RWPE1 (cell line): ENCODE results near the gene SLMAP.

Experiments used
- CTCF ChIA-PET: fragments of 350-600 bp; sonication (Branson Sonifier 250); formaldehyde crosslinking; extraction: SDS; loops from one replicate; lab custom pipeline; 2021; lab: Yijun Ruan, JAX
- POLR2A ChIA-PET: fragments of 400-600 bp; formaldehyde crosslinking; extraction: SDS; loops from one replicate; lab custom pipeline; 2020; ENCODE audit warnings: antibody characterized with exemption; ENCODE audit not compliant: low non-redundant PET; lab: Yijun Ruan, JAX
- DNase-seq: peaks from one replicate; pipeline ENCODE4 v3.0.0; 2012; ENCODE audit warnings: low spot score
- H3K27ac ChIP-seq: fragments of 450-650 bp; 2 replicates; pipeline ENCODE4 v1.5.1; 2017
- TF ChIP-seq, protein P1 (sequence below): fragments of 450-650 bp; conservative IDR thresholded peaks from 2 replicates; pipeline ENCODE4 v1.5.1; 2017; ENCODE audit warnings: low read depth, mild to moderate bottlenecking

Gene SLMAP

DNA sequence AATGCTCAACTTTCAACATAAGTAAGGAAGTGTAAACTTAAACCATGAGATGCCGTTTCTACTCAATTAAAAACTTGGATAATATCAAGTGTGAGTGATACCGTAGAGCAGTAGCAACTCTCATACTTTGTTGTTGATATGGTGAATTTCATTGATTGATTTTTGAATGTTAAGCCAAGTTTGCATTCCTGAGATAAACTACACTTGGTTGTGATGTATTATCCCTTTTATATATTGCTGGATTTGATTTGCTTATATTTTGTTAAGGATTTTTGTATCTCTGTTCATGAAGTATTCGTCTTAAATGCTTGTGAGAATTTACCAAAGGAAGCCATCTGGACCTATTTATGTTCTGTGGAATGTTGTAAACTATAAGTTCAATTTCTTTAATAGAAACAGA is 21.7 kb downstream of the SLMAP start:
- H3K27ac ChIP-seq: no peak overlapping the region
- TF ChIP-seq, protein P1, sequence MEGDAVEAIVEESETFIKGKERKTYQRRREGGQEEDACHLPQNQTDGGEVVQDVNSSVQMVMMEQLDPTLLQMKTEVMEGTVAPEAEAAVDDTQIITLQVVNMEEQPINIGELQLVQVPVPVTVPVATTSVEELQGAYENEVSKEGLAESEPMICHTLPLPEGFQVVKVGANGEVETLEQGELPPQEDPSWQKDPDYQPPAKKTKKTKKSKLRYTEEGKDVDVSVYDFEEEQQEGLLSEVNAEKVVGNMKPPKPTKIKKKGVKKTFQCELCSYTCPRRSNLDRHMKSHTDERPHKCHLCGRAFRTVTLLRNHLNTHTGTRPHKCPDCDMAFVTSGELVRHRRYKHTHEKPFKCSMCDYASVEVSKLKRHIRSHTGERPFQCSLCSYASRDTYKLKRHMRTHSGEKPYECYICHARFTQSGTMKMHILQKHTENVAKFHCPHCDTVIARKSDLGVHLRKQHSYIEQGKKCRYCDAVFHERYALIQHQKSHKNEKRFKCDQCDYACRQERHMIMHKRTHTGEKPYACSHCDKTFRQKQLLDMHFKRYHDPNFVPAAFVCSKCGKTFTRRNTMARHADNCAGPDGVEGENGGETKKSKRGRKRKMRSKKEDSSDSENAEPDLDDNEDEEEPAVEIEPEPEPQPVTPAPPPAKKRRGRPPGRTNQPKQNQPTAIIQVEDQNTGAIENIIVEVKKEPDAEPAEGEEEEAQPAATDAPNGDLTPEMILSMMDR: no peak
- ChIA-PET POLR2A (no interaction called here), CTCF (no interaction called here)
- no peak for DNase-seq

DNA sequence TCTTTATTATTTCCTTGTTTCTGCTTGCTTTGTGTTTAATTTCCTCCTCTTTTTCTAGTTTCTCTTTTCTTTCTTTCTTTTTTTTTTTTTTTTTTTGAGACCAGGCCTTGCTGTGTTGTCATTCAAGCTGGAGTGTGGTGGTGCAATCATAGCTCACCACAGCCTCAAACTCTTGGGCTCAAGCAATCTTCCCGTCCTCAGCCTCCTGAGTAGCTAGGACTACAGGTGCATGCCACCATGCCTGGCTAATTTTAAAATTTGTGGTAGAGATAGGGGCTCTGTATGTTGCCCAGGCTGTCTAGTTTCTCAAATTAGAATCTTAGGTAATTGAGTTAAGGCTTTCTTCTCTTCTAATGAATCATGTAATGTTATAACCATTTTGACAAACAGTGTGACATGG is 22.4 kb downstream of the SLMAP start:
- no peak for DNase-seq
- POLR2A ChIA-PET: no interaction called here
- TF ChIP-seq, protein P1: no peak
- H3K27ac ChIP-seq: no peak overlapping the region
- CTCF ChIA-PET: no interaction called here

DNA sequence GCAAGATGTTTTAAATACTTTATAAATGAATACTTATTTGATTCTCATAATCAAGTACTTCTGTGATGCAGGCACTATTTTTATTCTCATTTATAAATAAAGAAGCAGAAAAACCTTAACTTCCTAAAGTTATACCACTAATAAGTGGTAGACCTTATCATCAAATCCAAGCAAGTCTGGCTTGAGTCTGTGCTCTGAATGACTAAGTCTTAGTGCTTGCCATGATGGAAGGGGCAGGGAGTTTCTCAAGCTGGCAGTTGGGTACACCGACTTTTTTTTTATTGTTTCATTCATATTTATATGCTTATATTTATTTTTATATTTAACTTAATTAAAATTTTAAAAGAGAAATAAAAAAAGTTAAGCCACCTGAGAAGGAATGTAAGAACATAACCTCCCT is 23.6 kb downstream of the SLMAP start:
- DNase-seq: no peak
- POLR2A ChIA-PET: no interaction called here
- CTCF ChIA-PET: no interaction called here
- TF ChIP-seq, protein P1: no peak
- H3K27ac ChIP-seq: no peak overlapping the region

DNA sequence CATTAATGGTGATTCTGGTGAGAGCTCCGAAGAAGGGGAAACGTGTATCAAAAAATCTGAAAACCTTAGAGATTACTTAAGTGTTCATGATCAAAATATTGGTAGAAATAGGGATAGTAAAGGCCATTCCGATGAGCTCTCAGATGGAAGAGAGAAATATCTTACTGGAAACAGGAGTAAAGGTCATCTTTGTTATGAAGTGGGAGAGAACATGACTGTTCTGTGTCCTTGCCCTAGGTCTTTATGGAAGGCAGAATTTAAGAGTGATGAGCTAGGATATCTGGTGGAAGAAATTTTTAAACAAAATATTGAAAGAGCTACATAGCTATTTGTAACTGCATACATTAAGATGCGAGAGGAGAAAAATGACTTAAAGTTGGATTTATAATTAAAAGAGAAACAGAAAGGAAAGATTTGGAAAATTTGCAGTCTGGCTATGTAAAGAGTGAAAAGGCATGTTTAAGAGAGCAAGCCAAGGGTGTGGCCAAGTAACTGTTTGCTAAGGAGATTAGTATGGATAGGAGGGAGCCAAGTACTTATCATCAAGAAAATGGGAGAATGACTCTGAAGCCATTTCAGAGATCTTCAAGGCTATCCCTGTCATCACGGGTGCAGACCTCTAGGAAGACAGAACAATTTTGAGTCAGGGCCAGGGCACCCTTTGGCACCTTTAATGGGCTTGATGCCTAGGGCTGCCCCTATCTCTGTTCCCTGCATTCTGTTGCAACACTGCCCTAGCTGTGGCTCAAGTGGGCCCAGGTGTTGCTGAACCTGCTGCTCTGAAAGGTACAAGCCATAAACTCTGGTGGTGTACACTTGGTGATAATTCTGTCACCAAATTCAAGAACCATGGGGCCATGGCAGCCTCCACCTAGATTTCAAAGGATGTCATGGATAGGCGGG is 27.3 kb downstream of the SLMAP start:
- ChIA-PET POLR2A (no interaction called here), CTCF (no interaction called here)
- DNase-seq: no peak
- peak overlapping the region; percentile 87 for H3K27ac ChIP-seq
- TF ChIP-seq, protein P1: no peak

DNA sequence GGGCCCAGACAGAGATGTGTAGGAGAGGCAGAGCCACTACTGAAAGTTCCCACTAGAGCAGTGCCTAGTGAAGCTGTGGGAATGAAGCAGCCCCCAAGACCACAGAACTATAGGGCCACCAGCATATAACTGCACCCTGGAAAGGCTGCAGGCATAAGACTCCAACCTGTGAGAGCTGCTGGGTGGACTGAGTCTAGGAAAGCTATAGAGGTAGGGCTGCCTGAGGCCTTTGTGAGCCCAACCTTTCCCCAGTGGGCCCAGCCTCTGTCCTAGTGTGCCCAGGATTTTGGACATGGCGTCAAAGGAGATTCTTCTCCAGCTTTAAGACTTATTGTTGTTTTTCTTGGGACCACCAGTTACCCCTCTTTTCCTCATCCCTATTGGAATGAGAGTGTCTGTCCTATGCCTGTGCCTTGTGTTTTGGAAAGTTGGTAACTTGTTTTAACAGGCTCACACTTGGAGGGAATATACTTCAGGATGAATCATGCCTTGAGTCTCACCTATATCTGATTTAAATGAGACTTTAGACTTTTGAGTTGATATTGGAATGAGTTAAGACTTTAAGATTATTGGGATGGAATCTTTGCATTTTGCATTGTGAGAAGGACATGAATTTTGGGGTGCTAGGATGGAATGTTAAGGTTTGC is 28.1 kb downstream of the SLMAP start:
- ChIA-PET POLR2A (no interaction called here), CTCF (interaction anchor here (0.5 kb wide), 1 partner anchor 71 kb away, joined by 3 read pairs; no protein-coding TSS in a partner anchor)
- TF ChIP-seq, protein P1: no peak
- DNase-seq: no peak
- peak overlapping the region; percentile 87 for H3K27ac ChIP-seq

DNA sequence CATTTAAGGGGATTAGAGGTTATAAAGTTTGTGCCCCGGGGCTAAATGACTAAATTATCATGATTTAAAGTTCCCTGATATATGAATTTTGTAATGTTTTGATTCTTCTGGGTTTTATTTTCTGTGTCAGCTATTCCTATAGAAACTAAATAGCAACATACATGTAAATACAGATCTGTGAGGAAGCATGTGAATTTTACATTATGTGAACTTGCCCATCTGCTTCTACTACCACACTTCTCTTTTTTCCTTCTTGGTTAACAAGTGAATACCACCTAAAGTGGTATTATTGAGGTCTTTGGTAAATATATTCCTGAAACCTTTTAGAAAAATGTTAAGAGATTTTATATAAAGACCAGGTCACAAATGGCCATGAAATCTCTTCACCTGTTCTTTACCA is 29.3 kb downstream of the SLMAP start:
- POLR2A ChIA-PET: no interaction called here
- no peak for DNase-seq
- TF ChIP-seq, protein P1: no peak
- CTCF ChIA-PET: no interaction called here
- H3K27ac ChIP-seq: no peak overlapping the region
